B cell (primary cell): ENCODE results near the gene LEMD1.

Experiments used
- CTCF ChIP-seq: fragments of 200-600 bp; IDR thresholded peaks from one replicate; pipeline ENCODE4 v1.8.0; 2022; ENCODE audit warnings: antibody characterized with exemption, mild to moderate bottlenecking
- EZH2 ChIP-seq: IDR thresholded peaks from 2 replicates; pipeline ENCODE4 v1.6.1; 2012; ENCODE audit warnings: borderline replicate concordance, low read depth, mild to moderate bottlenecking, moderate library complexity, low read length; ENCODE audit not compliant: insufficient read depth, poor library complexity, severe bottlenecking

GRCh38 chr1:205355075-205355453 is 66.8 kb downstream of the LEMD1 start:
- no peak for TF ChIP-seq CTCF
- TF ChIP-seq EZH2, result no peak
